HFFc6 (cell line): Measurements from ENCODE around the gene PCNX4. TPM values are rescaled to one million over a fixed set of nuclear protein-coding genes. Genes with fewer than 3 reads are reported as not detected.

Source experiments
- DNase-seq: peaks from one replicate; pipeline ENCODE4 v3.0.0-alpha.2; 2018
- H3K27ac Mint-ChIP-seq: 2 replicates; pipeline ENCODE4 v1.8.0; 2020; ENCODE audit warnings: mild to moderate bottlenecking, mixed read lengths
- H3K27me3 Mint-ChIP-seq: 2 replicates; pipeline ENCODE4 v1.8.0; 2021; ENCODE audit warnings: mild to moderate bottlenecking, moderate library complexity, mixed read lengths; ENCODE audit not compliant: insufficient read depth
- H3K36me3 Mint-ChIP-seq: 2 replicates; pipeline ENCODE4 v1.8.0; 2021; ENCODE audit warnings: low read depth, mixed read lengths
- H3K4me1 Mint-ChIP-seq: 2 replicates; pipeline ENCODE4 v1.8.0; 2020; ENCODE audit warnings: low read depth, mixed read lengths
- H3K4me3 Mint-ChIP-seq: 2 replicates; pipeline ENCODE4 v1.8.0; 2020; ENCODE audit warnings: mild to moderate bottlenecking, moderate library complexity, mixed read lengths
- H3K9me3 Mint-ChIP-seq: 2 replicates; pipeline ENCODE4 v1.8.0; 2020; ENCODE audit warnings: mild to moderate bottlenecking, mixed read lengths
- total RNA-seq, 6 experiments: library from RNA; stranded (reverse); fragmentation: NEBNext Ultra II Directional; extraction: Animal tissue kit (Norgen Biotek cat#: 25700); gene quantifications; 2 replicates in 1 of 6; 3 replicates in 5 of 6; pipeline ENCODE4 v1.2.3, GENCODE V29; 2021
- TF ChIP-seq, protein P1 (sequence below): fragments of 200-600 bp; sonication (generic); IDR thresholded peaks from 2 replicates; pipeline ENCODE4 v1.5.0; 2021; ENCODE audit warnings: antibody characterized with exemption, mild to moderate bottlenecking

PCNX4 gene
- total RNA-seq, 6 experiments from 2014 or later: 46.5 to 67.7 (median 54.9) TPM

DNA sequence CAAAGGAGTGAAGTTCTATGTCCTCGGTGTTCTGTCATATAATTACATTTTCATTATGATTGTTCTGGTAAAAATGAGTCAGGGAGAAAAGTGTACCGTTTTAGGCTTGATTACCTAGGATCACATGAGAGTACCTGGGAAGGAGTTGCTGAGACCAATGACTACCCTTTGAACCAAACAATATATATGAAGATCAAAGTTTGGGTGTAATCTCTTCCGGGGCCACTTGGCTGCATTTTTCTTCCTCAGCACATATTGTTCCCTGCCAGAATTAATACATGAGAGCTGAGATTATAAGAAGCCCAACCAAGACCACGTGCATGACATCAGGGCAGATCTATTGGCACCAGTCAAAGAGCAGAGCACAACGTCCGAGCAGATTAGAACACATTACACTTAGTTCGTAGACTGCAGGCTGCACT is 114.5 kb downstream of the PCNX4 start:
- Mint-ChIP-seq H3K4me3 (no peak overlapping the region), H3K36me3 (no peaks in the 10 kb centered on the region), H3K27me3 (peaks cover 7% of the 10 kb centered on the region), H3K27ac (no peak overlapping the region), H3K9me3 (no peaks in the 10 kb centered on the region), H3K4me1 (no peaks in the 10 kb centered on the region)
- TF ChIP-seq, protein P1, sequence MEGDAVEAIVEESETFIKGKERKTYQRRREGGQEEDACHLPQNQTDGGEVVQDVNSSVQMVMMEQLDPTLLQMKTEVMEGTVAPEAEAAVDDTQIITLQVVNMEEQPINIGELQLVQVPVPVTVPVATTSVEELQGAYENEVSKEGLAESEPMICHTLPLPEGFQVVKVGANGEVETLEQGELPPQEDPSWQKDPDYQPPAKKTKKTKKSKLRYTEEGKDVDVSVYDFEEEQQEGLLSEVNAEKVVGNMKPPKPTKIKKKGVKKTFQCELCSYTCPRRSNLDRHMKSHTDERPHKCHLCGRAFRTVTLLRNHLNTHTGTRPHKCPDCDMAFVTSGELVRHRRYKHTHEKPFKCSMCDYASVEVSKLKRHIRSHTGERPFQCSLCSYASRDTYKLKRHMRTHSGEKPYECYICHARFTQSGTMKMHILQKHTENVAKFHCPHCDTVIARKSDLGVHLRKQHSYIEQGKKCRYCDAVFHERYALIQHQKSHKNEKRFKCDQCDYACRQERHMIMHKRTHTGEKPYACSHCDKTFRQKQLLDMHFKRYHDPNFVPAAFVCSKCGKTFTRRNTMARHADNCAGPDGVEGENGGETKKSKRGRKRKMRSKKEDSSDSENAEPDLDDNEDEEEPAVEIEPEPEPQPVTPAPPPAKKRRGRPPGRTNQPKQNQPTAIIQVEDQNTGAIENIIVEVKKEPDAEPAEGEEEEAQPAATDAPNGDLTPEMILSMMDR: no peak
- no peak for DNase-seq

DNA sequence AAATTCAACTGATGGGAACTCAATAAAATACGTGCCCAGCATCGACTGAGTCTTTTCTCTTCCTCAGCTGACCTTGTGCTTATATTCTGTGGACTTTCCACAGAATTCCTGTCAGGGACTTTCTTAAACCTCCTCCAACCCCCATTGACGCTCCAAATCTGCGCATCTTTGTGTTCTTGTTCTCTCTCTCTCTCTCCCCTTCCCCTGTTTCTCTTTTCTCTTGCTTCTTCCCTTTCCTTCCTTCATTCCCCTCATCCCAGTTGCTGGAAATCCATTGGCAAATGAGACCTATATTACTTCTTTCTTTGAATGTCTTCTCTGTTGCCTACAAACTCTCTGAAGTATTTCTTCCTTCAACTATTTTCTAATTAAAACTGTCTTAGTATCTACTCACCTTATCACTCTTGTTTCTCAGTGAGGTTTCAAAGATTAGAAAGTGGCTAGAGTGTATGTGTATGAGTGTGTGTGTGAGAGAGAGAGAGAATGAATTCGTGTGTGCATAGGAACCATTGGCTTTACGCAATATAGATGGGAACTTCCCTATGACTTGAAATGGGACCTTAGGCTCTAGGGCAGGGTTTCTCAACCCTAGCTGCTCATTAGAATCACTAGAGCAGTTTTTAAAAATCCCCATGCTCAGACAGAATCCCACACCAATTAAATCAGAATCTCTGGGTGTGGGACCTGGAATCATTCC is 115.3 kb downstream of the PCNX4 start:
- Mint-ChIP-seq H3K4me1 (no peaks in the 10 kb centered on the region), H3K27me3 (peaks cover 7% of the 10 kb centered on the region), H3K9me3 (no peaks in the 10 kb centered on the region), H3K36me3 (no peaks in the 10 kb centered on the region), H3K27ac (no peak overlapping the region), H3K4me3 (no peak overlapping the region)
- no peak for DNase-seq
- TF ChIP-seq, protein P1: no peak

DNA sequence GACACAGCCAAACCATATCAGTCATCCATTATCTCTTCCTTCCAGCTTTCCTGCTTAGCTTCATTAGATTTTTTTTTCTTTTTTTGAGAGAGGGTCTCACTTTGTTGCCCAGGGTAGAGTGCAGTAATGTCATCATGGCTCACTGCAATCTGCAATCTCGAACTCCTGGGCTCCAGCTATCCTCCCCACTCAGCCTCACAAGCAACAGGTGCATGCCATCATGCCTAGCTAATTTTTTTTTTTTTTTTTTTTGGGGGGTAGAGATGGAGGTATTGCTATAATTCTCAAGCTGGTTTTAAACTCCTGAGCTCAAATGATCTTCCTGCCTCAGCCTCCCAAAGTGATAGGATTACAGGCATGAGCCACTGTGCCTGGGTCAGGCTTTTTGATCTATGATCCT is 119.0 kb downstream of the PCNX4 start:
- Mint-ChIP-seq H3K4me3 (no peak overlapping the region), H3K36me3 (no peaks in the 10 kb centered on the region)

DNA sequence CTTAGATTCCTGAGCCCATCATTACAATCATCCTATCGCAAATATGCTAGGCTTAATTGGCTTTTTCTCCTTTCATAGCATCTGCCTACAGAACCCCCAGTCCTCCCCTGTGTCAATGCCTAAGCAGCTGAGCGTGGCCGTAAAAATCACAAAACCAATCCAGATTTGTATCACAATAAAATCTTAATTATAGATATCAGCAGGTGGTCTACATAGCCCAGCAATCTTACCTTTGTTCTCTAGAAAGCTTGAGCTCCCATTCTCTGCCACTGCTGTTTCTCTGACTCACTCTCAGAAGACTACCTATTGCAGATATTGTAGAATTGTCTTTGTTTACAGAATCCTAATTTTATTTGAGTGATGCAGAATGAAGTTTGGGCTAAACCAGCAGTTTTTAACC is 119.4 kb downstream of the PCNX4 start:
- Mint-ChIP-seq H3K36me3 (no peaks in the 10 kb centered on the region), H3K27ac (no peak overlapping the region), H3K27me3 (peaks cover 13% of the 10 kb centered on the region), H3K4me1 (no peaks in the 10 kb centered on the region), H3K9me3 (no peaks in the 10 kb centered on the region), H3K4me3 (no peak overlapping the region)
- TF ChIP-seq, protein P1: no peak
- no peak for DNase-seq

More for the DNA sequence above, 119.0 kb downstream of the PCNX4 start:
- DNase-seq: no peak
- H3K27me3 Mint-ChIP-seq: peaks cover 11% of the 10 kb centered on the region
- TF ChIP-seq, protein P1: no peak
- H3K9me3 Mint-ChIP-seq: no peaks in the 10 kb centered on the region
- H3K4me1 Mint-ChIP-seq: no peaks in the 10 kb centered on the region
- no peak overlapping the region for H3K27ac Mint-ChIP-seq

DNA sequence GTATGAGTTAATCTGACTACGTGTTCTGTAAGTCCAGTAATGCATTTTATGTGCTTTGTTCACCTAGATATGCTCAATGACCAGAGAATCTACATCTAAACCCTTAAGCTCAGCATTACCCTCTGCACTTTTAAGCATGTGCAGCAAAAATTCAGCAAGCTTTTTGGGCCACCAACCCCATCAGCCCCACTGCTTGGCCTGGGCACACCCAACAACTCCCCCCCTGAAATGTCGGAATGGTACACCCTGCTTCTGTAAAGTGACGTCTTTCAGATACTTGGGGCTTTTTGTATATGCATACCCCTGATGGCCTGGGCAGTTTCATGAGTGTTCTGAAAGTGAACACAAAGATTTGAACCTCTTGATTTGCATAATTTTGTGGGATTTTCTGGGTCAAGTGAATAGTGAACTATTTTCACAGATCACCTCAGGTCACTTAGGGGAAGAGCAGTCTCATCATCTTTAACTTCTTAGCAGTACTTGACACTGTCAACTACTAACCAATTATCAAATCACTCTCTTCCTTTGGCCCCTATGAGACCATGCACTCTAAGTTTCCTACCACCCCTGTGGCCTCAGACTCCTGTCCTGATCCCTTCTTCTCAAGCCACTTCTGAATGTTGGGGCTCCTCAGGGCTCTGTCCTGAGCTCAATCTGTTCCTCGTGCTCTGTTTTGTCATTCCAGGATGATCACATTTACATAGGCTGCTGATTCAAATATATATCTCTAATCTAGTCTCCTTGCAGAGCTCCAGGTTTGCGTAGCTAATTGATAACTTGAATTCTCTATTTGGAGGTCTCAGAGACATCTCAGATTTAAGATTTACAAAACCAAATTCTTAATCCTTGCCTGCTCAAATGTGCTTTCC is 121.0 kb downstream of the PCNX4 start:
- Mint-ChIP-seq H3K9me3 (no peaks in the 10 kb centered on the region), H3K27ac (no peak overlapping the region), H3K4me1 (no peaks in the 10 kb centered on the region), H3K27me3 (peaks cover 13% of the 10 kb centered on the region), H3K4me3 (no peak overlapping the region), H3K36me3 (no peaks in the 10 kb centered on the region)
- DNase-seq: no peak
- TF ChIP-seq, protein P1: no peak
